H1 (cell line): ENCODE data around the gene MAPK14.

Experiments used
- CEBPB ChIP-seq: IDR thresholded peaks from 2 replicates; pipeline ENCODE4 v1.6.1; 2012; ENCODE audit warnings: low read depth, low read length
- EP300 ChIP-seq, 2 experiments: IDR thresholded peaks; 1 replicate in 1 of 2; 2 replicates in 1 of 2; pipeline ENCODE4 v1.6.1; 2011 to 2012; ENCODE audit warnings: low read depth in 2 of 2, low read length in 2 of 2, mild to moderate bottlenecking in 2 of 2, borderline replicate concordance in 1 of 2, inconsistent platforms in 1 of 2, moderate library complexity in 1 of 2
- EZH2 ChIP-seq: fragments of 200-600 bp; sonication (generic); IDR thresholded peaks from 2 replicates; pipeline ENCODE4 v1.7.1; 2012; ENCODE audit warnings: low read depth, mild to moderate bottlenecking, moderate library complexity, low read length, inconsistent platforms; ENCODE audit not compliant: severe bottlenecking
- HDAC6 ChIP-seq: IDR thresholded peaks from one replicate; pipeline ENCODE4 v1.7.1; 2012; ENCODE audit warnings: low read depth, mild to moderate bottlenecking, inconsistent platforms, low read length, moderate library complexity
- POLR2AphosphoS5 ChIP-seq: IDR thresholded peaks from 2 replicates; pipeline ENCODE4 v1.6.1; 2011; ENCODE audit warnings: low read depth, low read length
- TAF7 ChIP-seq: optimal IDR thresholded peaks from 2 replicates; pipeline ENCODE3; 2011; ENCODE audit warnings: low read depth, mild to moderate bottlenecking, inconsistent platforms, low read length, moderate library complexity, borderline replicate concordance
- TCF12 ChIP-seq: IDR thresholded peaks from 2 replicates; pipeline ENCODE4 v1.6.1; 2011; ENCODE audit warnings: low read depth, mild to moderate bottlenecking, low read length
- TF ChIP-seq, protein P1 (sequence below), 3 experiments: IDR thresholded peaks; 1 replicate in 2 of 3; 2 replicates in 1 of 3; pipeline versions ENCODE4 v1.5.1 to v1.6.1; 2011; ENCODE audit warnings: low read length in 3 of 3, mild to moderate bottlenecking in 3 of 3, inconsistent platforms in 2 of 3, low read depth in 1 of 3, moderate library complexity in 1 of 3; ENCODE audit not compliant: insufficient read depth in 1 of 3; ENCODE audit errors: control extremely low read depth in 1 of 3
- TF ChIP-seq, protein P2 (sequence below): IDR thresholded peaks from 2 replicates; pipeline ENCODE4 v1.6.1; 2011; ENCODE audit warnings: low read depth, mild to moderate bottlenecking, low read length; ENCODE audit not compliant: insufficient read depth

DNA sequence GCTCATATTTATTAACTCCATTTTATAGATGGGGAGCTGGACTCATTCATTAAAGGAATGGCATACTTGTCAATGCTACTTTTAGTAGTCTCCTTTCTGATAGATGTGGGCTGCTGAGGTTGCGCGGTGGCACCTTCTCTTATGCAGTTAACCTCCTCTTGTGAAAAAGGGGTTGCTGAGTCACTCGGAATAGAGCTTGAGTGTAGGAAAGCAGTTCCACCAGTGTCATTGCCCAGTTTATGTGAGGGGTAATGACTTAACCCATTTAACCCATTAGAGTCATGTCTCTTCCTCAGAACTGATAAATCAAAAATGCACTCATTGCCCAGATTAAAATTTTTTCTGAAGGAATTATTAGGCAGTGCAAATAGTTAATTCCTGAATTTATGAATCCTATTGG, 6.3 kb downstream of the MAPK14 start:
- TF ChIP-seq, protein P1, sequence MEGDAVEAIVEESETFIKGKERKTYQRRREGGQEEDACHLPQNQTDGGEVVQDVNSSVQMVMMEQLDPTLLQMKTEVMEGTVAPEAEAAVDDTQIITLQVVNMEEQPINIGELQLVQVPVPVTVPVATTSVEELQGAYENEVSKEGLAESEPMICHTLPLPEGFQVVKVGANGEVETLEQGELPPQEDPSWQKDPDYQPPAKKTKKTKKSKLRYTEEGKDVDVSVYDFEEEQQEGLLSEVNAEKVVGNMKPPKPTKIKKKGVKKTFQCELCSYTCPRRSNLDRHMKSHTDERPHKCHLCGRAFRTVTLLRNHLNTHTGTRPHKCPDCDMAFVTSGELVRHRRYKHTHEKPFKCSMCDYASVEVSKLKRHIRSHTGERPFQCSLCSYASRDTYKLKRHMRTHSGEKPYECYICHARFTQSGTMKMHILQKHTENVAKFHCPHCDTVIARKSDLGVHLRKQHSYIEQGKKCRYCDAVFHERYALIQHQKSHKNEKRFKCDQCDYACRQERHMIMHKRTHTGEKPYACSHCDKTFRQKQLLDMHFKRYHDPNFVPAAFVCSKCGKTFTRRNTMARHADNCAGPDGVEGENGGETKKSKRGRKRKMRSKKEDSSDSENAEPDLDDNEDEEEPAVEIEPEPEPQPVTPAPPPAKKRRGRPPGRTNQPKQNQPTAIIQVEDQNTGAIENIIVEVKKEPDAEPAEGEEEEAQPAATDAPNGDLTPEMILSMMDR (IDR thresholded peaks at IDR 0.05; ENCODE audit: control extremely low read depth in 1 of 3, insufficient read depth in 1 of 3, low read depth in 1 of 3, low read length in 3 of 3), result no peak
- TF ChIP-seq TCF12 (no peak), CEBPB (no peak), TAF7 (no peak), EZH2 (no peak), POLR2AphosphoS5 (no peak), EP300 (IDR thresholded peaks at IDR 0.05; ENCODE audit: borderline replicate concordance in 1 of 2, low read depth in 2 of 2, low read length in 2 of 2) (no peak), HDAC6 (no peak)
- TF ChIP-seq, protein P2, sequence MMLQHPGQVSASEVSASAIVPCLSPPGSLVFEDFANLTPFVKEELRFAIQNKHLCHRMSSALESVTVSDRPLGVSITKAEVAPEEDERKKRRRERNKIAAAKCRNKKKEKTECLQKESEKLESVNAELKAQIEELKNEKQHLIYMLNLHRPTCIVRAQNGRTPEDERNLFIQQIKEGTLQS, result no peak
